K562 (cell line): ENCODE data around the gene LIMD2. TPM values are rescaled to one million over a fixed set of nuclear protein-coding genes. Genes with fewer than 3 reads are reported as not detected.

Source experiments
- ARHGAP35 ChIP-seq: fragments of 450-650 bp; IDR thresholded peaks from 2 replicates; pipeline ENCODE4 v1.6.1; 2018; ENCODE audit not compliant: partially characterized antibody
- CCAR2 ChIP-seq: fragments of 200-400 bp; formaldehyde crosslinking; IDR thresholded peaks from 2 replicates; pipeline ENCODE4 v1.6.1; 2017; ENCODE audit warnings: mild to moderate bottlenecking, low read depth, low read length
- DDX20 ChIP-seq: fragments of 450-650 bp; IDR thresholded peaks from 2 replicates; pipeline ENCODE4 v1.6.1; 2016; ENCODE audit warnings: missing genetic modification characterization, low read depth, mild to moderate bottlenecking, missing compliant biosample characterization, moderate library complexity
- EHMT2 ChIP-seq: fragments of 450-650 bp; IDR thresholded peaks from 2 replicates; pipeline ENCODE4 v1.6.1; 2018; ENCODE audit warnings: antibody characterized with exemption
- GABPB1 ChIP-seq: sonication (generic); formaldehyde crosslinking; IDR thresholded peaks from 2 replicates; pipeline ENCODE4 v1.8.0; 2022; ENCODE audit warnings: mild to moderate bottlenecking, missing genetic modification reagents
- KLF6 ChIP-seq: fragments of 250-450 bp; sonication (Bioruptor Pico); IDR thresholded peaks from 2 replicates; pipeline ENCODE4 v1.4.0; 2020; ENCODE audit warnings: mild to moderate bottlenecking, moderate library complexity, borderline replicate concordance
- LEF1 ChIP-seq: fragments of 450-650 bp; IDR thresholded peaks from 2 replicates; pipeline ENCODE4 v1.6.1; 2016; ENCODE audit warnings: mild to moderate bottlenecking
- MECOM ChIP-seq: fragments of 250-450 bp; sonication (Bioruptor Pico); IDR thresholded peaks from 2 replicates; pipeline ENCODE4 v1.8.0; 2022; ENCODE audit warnings: inconsistent platforms
- NR2C1 ChIP-seq, 2 experiments: fragments of 450-650 bp; IDR thresholded peaks; 2 replicates each; pipeline ENCODE4 v1.6.1; 2017; ENCODE audit warnings: mild to moderate bottlenecking in 2 of 2, antibody characterized with exemption in 1 of 2, inconsistent platforms in 1 of 2, missing compliant biosample characterization in 1 of 2, missing genetic modification characterization in 1 of 2
- SAP30 ChIP-seq: fragments of 200-600 bp; sonication (generic); IDR thresholded peaks from 2 replicates; pipeline ENCODE4 v1.6.1; 2012; ENCODE audit warnings: borderline replicate concordance, low read depth, mild to moderate bottlenecking, moderate library complexity, low read length, control low read depth, inconsistent platforms; ENCODE audit not compliant: insufficient read depth, poor library complexity, severe bottlenecking
- SMARCC2 ChIP-seq: fragments of 450-650 bp; IDR thresholded peaks from 2 replicates; pipeline ENCODE4 v1.6.1; 2017; ENCODE audit warnings: antibody characterized with exemption, moderate library complexity, mild to moderate bottlenecking, low read depth
- TAF15 ChIP-seq: fragments of 200-400 bp; formaldehyde crosslinking; IDR thresholded peaks from 2 replicates; pipeline ENCODE4 v1.6.1; 2017; ENCODE audit warnings: mild to moderate bottlenecking, low read depth, low read length, moderate library complexity
- ZC3H11A ChIP-seq: IDR thresholded peaks from 2 replicates; pipeline ENCODE4 v1.6.1; 2012; ENCODE audit warnings: low read depth, low read length, improper control_type of control experiment
- ZFPM2 ChIP-seq: fragments of 250-450 bp; sonication (Bioruptor Pico); IDR thresholded peaks from 2 replicates; pipeline ENCODE4 v1.5.1; 2022; ENCODE audit warnings: mild to moderate bottlenecking
- ZNF436 ChIP-seq: fragments of 250-450, 450-650 bp; sonication (Bioruptor Pico); formaldehyde crosslinking; IDR thresholded peaks from 2 replicates; pipeline ENCODE4 v1.7.0; 2020; ENCODE audit warnings: mild to moderate bottlenecking
- ZNF75A ChIP-seq: fragments of 450-650 bp; formaldehyde crosslinking; IDR thresholded peaks from 2 replicates; pipeline ENCODE4 v1.4.0; 2020; ENCODE audit warnings: mild to moderate bottlenecking
- ZNF79 ChIP-seq: fragments of 250-450 bp; sonication (Bioruptor Pico); IDR thresholded peaks from 2 replicates; pipeline ENCODE4 v1.4.0; 2020; ENCODE audit warnings: low read depth, mild to moderate bottlenecking, moderate library complexity
- polyA plus RNA-seq, 8 experiments: library from polyadenylated mRNA; depleted of rRNA in 4 of 8; stranded (reverse) in 5 of 8; unstranded in 3 of 8; fragments of >200 nt; fragmentation: Nextera tagmentation in 2 of 8; fragmentation: Illumina TruSeq in 1 of 8; extraction: Ambion mirVana in 2 of 8; extraction: Trizol in 1 of 8; gene quantifications; 2 replicates each; pipeline versions ENCODE4 v1.2.1 to v1.2.3, GENCODE V29; 2011 to 2014; ENCODE audit warnings: inconsistent platforms in 1 of 8, missing spikeins in 1 of 8
- total RNA-seq, 7 experiments: library from RNA; depleted of rRNA in 6 of 7; stranded (reverse); fragments of >200 nt in 6 of 7; fragmentation: Illumina TruSeq in 2 of 7; extraction: Trizol in 2 of 7; gene quantifications; 2 replicates each; pipeline versions ENCODE4 v1.2.1 to v1.2.3, GENCODE V29; 2011 to 2021; ENCODE audit warnings: low replicate concordance in 1 of 7
- TF ChIP-seq, protein P1 (sequence below): sonication (generic); formaldehyde crosslinking; IDR thresholded peaks from 2 replicates; pipeline ENCODE4 v1.9.0; 2022; ENCODE audit warnings: mild to moderate bottlenecking, missing genetic modification reagents
- TF ChIP-seq, protein P2 (sequence below): sonication (generic); IDR thresholded peaks from 2 replicates; pipeline ENCODE4 v1.6.1; 2016
- TF ChIP-seq, protein P3 (sequence below): fragments of 250-450 bp; sonication (Bioruptor Pico); IDR thresholded peaks from 2 replicates; pipeline ENCODE4 v1.8.0; 2021; ENCODE audit warnings: moderate library complexity, mild to moderate bottlenecking, inconsistent platforms
- TF ChIP-seq, protein P4 (sequence below): fragments of 450-650 bp; formaldehyde crosslinking; IDR thresholded peaks from 2 replicates; pipeline ENCODE4 v1.4.0; 2022; ENCODE audit warnings: missing genetic modification characterization
- TF ChIP-seq, protein P5 (sequence below): sonication (generic); formaldehyde crosslinking; IDR thresholded peaks from 2 replicates; pipeline ENCODE4 v1.8.0; 2023; ENCODE audit warnings: mild to moderate bottlenecking, missing genetic modification reagents

Gene LIMD2
- total and polyA plus RNA-seq, 9 of the 15 experiments (the other 6 are each of a cell fraction or from before 2014, with no cell fraction given) = 0.07 to 11.2 (median 2.8) TPM

DNA sequence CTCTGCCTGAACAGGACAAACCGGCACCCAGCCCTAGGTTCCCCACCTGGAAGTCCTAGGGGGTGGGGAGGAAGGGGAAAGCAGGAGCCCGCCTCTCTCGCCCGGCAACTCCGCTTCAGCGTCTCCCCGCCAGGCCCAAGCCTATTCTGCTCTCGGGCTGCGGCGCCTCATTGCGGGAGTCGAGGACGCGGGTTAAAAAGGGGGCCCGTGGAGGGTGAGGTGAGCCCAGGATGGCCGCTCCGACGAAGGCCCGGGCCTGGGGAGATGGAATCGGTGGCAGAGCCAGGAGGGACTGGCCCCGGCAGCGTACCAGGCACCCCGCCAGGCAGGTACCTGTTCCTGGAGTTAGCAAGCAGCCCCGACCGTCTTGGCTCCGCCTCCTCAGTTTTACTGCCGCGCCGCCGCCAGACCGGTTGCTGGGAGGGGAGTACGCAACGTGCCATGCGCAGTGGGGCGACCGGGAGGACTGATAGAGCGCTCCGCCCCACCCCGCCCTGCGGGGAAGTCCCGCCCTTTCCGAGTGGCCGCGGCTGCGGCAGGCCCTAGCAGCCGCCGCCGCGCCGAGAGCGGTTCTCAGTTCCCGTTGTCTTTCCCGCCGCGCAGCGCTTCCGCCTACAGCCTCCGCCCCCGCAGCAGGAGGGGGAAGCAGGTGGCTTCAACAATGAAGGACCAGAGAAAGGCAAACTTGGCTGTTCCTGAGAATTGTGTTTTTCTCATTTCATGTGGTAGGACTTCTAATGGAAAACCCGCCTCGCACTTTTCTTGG is 41.7 kb upstream of the LIMD2 start, which contains the start of gene STRADA (continued):
- TF ChIP-seq, protein P1, sequence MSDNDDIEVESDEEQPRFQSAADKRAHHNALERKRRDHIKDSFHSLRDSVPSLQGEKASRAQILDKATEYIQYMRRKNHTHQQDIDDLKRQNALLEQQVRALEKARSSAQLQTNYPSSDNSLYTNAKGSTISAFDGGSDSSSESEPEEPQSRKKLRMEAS (CRISPR knock-in tag) = peak; percentile 81
- TF ChIP-seq, protein P2, sequence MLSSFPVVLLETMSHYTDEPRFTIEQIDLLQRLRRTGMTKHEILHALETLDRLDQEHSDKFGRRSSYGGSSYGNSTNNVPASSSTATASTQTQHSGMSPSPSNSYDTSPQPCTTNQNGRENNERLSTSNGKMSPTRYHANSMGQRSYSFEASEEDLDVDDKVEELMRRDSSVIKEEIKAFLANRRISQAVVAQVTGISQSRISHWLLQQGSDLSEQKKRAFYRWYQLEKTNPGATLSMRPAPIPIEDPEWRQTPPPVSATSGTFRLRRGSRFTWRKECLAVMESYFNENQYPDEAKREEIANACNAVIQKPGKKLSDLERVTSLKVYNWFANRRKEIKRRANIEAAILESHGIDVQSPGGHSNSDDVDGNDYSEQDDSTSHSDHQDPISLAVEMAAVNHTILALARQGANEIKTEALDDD = 0 out of 2 replicates have a peak, but pooled peaks have one; percentile 5
- TF ChIP-seq DDX20 (no peak), MECOM (CRISPR knock-in tag) (no peak), TAF15 (no peak), NR2C1 (IDR thresholded peaks at IDR 0.05) (0 out of 2 replicates have a peak, but pooled peaks have one; percentile 7), NR2C1 (tag; IDR thresholded peaks at IDR 0.05) (no peak), EHMT2 (no peak), ZNF75A (no peak), GABPB1 (CRISPR knock-in tag) (no peak), ARHGAP35 (no peak), KLF6 (CRISPR knock-in tag) (no peak), ZNF436 (CRISPR knock-in tag) (no peak), SMARCC2 (no peak), ZNF79 (CRISPR knock-in tag) (no peak), CCAR2 (no peak), LEF1 (no peak), SAP30 (no peak), ZFPM2 (CRISPR knock-in tag) (no peak), ZC3H11A (peak; percentile 54; the same call in 1 of the 2 replicates)
- TF ChIP-seq, protein P3, sequence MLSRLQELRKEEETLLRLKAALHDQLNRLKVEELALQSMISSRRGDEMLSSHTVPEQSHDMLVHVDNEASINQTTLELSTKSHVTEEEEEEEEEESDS (CRISPR knock-in tag) = no peak
- TF ChIP-seq, protein P4, sequence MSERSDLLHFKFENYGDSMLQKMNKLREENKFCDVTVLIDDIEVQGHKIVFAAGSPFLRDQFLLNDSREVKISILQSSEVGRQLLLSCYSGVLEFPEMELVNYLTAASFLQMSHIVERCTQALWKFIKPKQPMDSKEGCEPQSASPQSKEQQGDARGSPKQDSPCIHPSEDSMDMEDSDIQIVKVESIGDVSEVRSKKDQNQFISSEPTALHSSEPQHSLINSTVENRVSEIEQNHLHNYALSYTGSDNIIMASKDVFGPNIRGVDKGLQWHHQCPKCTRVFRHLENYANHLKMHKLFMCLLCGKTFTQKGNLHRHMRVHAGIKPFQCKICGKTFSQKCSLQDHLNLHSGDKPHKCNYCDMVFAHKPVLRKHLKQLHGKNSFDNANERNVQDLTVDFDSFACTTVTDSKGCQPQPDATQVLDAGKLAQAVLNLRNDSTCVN (CRISPR knock-in tag) = no peak
- TF ChIP-seq, protein P5, sequence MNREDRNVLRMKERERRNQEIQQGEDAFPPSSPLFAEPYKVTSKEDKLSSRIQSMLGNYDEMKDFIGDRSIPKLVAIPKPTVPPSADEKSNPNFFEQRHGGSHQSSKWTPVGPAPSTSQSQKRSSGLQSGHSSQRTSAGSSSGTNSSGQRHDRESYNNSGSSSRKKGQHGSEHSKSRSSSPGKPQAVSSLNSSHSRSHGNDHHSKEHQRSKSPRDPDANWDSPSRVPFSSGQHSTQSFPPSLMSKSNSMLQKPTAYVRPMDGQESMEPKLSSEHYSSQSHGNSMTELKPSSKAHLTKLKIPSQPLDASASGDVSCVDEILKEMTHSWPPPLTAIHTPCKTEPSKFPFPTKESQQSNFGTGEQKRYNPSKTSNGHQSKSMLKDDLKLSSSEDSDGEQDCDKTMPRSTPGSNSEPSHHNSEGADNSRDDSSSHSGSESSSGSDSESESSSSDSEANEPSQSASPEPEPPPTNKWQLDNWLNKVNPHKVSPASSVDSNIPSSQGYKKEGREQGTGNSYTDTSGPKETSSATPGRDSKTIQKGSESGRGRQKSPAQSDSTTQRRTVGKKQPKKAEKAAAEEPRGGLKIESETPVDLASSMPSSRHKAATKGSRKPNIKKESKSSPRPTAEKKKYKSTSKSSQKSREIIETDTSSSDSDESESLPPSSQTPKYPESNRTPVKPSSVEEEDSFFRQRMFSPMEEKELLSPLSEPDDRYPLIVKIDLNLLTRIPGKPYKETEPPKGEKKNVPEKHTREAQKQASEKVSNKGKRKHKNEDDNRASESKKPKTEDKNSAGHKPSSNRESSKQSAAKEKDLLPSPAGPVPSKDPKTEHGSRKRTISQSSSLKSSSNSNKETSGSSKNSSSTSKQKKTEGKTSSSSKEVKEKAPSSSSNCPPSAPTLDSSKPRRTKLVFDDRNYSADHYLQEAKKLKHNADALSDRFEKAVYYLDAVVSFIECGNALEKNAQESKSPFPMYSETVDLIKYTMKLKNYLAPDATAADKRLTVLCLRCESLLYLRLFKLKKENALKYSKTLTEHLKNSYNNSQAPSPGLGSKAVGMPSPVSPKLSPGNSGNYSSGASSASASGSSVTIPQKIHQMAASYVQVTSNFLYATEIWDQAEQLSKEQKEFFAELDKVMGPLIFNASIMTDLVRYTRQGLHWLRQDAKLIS (CRISPR knock-in tag) = peak; percentile 25; the same call in 1 of the 2 replicates
